ENCODE measurements around the gene PPM1H.

DNA sequence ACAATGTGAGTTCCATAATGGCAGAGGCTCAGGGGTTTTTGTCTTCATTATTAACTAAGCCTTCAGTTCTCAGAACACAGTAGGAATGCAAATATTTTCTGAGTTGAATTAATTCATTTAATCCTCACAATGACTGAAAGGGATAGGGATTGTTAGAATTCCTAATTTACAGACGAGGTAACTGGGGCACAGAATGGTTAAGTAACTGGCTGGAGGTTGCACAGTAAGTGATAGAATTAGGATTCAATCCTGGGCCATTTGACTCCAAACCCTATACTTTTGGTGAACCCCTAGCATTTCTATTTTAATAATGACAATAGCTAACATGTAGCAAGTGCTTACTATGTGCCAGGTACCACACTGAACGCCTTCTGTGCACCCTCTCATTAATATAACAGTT, 163.1 kb downstream of the PPM1H start:
- TF ChIP-seq, protein P1, sequence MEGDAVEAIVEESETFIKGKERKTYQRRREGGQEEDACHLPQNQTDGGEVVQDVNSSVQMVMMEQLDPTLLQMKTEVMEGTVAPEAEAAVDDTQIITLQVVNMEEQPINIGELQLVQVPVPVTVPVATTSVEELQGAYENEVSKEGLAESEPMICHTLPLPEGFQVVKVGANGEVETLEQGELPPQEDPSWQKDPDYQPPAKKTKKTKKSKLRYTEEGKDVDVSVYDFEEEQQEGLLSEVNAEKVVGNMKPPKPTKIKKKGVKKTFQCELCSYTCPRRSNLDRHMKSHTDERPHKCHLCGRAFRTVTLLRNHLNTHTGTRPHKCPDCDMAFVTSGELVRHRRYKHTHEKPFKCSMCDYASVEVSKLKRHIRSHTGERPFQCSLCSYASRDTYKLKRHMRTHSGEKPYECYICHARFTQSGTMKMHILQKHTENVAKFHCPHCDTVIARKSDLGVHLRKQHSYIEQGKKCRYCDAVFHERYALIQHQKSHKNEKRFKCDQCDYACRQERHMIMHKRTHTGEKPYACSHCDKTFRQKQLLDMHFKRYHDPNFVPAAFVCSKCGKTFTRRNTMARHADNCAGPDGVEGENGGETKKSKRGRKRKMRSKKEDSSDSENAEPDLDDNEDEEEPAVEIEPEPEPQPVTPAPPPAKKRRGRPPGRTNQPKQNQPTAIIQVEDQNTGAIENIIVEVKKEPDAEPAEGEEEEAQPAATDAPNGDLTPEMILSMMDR (IDR thresholded peaks at IDR 0.05; ENCODE audit: low read depth, low read length): no peak
- TF ChIP-seq EZH2phosphoT487 (IDR thresholded peaks at IDR 0.05; ENCODE audit: low read depth): no peak

Measured in OCI-LY3 (cell line).